GM18507 (cell line): Measurements from ENCODE around the gene ATP5F1B.
"Not testable (repeated sequence)": the region's sequence is repeated elsewhere in the genome, so short reads cannot be mapped to it uniquely, and the experiment has no call there.

Experiments
- DNase-seq: peaks from one replicate; pipeline ENCODE4 v3.0.0; 2011; ENCODE audit warnings: low read depth; ENCODE audit not compliant: insufficient read length; ENCODE audit errors: extremely low spot score
- FAIRE-seq: peaks from 2 replicates; lab custom pipeline; 2011; peaks lifted over from hg19 to GRCh38; lab: Jason Lieb, UNC

The ATP5F1B gene

GRCh38 chr12:56657416-56658379, 11.9 kb upstream of the ATP5F1B start:
- peak; percentile 51 for FAIRE-seq

DNA sequence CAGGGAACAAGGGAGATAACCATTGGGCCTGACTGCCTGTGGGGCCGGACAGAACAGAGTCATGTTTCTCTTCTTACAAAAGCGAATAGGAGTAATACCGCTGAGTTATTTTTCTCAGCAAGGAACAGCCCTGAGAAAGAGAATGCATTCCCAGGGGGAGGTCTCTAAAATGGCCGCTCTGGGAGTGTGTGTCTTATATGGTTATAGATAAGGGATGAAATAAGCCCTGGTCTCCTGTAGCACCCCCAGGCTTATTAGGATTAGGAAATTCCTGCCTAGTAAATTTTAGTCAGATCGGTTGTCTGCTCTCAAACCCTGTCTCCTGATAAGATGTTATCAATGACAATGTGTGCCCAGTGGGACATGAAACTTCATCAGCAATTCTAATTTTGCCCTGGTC, 8.0 kb upstream of the ATP5F1B start:
- not testable (repeated sequence) for FAIRE-seq, DNase-seq

More at GRCh38 chr12:56657416-56658379, 11.9 kb upstream of the ATP5F1B start:
- DNase-seq: no peak

DNA sequence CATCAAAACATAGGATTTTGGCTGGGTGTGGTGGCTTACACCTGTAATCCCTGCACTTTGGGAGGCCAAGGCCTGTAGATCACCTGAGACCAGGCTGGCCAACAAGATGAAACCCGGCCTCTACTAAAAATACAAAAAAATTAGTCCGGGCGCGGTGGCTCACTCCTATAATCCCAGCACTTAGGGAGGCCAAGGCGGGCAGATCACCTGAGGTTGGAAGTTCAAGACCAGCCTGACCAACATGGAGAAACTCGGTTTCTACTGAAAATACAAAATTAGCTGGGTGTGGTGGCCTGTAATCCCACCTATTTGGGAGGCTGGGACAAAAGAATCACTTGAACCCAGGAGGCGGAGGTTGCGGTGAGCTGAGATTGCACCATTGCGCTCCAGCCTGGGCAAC, 2.2 kb upstream of the ATP5F1B start:
- FAIRE-seq, DNase-seq: not testable (repeated sequence)

- DNase-seq (no peak), FAIRE-seq (no peak)
Observed at GRCh38 chr12:56645201-56645716, 525 bp downstream of the ATP5F1B start.

DNA sequence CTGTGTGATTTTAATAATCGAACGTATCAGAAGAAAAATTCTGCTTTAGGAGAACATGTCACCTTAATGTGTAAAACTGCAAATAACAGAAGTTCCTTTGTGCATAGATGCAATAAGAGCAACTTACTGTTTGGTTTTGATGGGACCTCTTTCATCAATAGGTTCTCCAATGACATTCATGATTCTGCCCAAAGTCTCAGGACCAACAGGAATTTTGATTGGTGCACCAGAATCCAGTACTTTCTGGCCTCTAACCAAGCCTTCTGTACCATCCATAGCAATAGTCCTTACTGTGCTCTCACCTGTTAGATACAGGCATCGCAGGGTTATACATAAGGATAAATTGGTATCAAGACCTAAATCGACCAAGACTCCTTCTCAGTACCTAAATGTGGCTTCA, 1.1 kb downstream of the ATP5F1B start:
- DNase-seq: no peak
- FAIRE-seq: no peak

GRCh38 chr12:56641219-56641618, 4.6 kb downstream of the ATP5F1B start:
- FAIRE-seq (no peak), DNase-seq (no peak)

DNA sequence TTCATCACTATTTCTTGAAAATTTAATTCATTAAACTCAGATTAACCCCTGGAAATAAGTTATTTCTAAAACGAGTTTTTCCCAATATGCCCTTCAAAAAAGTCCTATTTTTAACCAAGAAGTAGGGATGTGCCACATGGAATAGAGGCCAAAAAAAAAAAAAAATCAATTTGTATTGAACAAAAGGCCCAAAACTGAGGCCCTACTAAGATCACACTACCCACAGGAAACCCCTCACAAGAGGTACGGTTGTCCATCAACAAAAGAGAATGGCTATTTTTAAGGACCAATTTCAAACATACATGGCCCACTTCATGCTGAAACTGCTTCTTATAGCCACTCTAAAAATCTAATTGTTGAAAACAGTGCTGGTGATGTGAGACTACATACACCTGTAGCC, 8.2 kb downstream of the ATP5F1B start:
- no peak for DNase-seq
- no peak for FAIRE-seq

DNA sequence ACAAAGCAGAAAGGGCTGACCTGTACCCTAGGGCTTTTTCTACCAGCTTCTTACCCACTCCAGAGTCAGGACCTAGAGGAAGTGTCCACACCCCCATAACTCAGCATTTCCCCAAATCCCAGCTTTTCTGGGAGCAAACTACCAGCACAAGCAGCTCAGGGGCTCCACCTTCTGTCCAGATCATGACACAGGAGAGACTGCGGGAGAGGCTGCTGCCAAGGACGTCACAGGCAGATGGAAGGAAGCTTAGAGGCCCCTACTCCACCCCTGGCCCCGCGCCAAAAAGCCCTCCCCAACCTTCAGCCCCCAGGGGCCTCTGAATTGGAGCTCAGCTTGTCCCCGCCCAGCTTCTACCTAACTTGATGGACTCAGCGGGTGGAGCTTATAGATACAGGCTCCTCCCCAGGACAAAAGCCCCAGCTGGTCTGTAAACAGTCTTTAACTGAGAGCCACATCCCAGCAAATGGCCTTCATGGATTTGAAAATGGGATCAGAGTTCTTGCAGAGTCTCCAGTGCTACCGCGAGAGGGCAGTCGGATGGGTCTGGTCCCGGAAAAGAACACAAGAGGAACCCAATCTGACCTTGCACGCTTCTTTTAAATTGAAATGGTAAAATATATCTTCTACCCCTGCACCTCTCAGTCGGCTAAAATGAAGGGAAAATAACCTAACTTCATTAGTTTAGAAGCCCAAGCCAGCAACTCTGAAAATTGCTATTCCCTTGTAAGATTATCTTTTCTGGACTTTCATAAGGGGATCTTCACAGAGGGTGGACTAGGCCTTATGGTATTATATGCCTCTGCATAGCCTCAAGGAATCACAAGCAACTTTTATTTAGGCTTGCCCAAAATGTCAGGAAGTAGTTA, 8.9 kb downstream of the ATP5F1B start:
- FAIRE-seq (peak; percentile 87), DNase-seq (peak; percentile 76)

- no peak for DNase-seq
- FAIRE-seq: peak; percentile 92
Observed at GRCh38 chr12:56635806-56636674, 9.7 kb downstream of the ATP5F1B start.

- peak; percentile 54 for DNase-seq
- FAIRE-seq: peak; percentile 78
Observed at GRCh38 chr12:56634837-56635791, 10.7 kb downstream of the ATP5F1B start.

- FAIRE-seq (peak; percentile 50), DNase-seq (no peak)
Observed at GRCh38 chr12:56634242-56634836, 11.4 kb downstream of the ATP5F1B start.

DNA sequence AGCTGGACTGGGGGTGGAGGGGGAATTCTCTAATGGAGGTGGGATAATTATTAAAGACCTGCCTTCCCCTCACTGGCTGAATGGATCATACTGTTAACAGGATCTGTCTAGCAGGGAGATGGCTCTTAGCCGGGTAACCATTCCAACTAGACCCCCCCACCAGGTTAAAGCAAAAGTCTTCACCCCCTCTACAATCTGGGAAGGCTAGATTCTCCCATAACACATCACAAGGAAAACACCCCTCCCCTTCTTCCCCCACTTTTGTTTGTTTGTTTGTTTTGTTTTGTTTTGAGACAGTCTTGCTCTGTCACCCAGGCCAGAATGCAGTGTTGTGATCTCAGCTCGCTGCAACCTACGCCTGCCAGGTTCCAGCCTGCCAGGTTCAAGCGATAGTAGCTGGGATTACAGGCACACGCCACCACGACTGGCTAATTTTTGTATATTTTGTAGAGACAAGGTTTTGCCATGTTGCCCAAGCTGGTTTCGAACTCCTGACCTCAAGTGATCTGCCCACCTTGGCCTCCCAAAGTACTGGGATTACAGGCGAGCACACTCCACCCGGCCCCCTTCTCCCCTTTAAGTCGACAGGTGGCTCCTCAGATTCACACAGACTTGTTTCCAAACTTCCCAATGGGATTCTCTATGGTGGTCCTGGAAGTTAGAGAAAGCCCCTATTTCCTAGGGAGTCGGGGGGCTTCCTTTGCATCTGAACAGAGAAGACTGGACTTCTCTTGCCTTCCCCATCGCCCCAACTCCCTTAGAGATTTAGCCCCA, 12.1 kb downstream of the ATP5F1B start:
- FAIRE-seq (no peak), DNase-seq (no peak)

DNA sequence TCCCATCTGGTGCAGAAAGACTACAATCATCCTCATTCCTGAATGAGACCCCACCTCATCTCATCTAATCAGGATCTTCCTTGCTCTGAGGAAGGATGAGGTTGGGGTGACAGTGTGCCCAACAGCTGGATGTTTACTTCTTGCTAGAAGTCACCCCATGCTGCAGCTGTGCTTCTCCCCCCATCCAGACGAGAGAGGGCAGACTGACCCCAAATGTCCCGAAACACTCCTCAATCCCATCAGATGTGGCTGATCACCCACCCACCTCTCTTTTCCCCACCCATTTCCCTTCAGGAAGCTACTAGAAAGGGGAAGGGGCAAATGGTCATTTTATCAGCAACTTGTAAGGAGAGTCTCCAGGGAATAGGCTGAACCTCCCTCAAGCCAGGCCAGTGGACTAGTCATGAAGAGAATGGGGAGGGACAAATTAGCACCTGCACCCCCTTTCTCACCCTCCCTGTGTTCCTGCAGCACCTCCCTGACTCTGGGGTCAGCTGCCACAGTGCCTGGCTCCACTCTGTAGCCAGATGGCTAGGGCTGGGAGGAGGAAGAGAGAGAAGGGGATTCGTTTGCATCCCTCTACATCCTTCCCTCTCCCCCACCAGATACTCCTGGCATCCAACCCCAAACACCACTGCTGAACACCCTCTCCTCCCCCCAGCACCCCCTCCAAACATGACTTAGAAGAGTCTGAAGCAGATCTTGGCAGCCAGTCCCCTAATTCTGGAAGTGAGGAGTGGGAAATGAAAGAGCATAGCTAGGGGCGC, 12.9 kb downstream of the ATP5F1B start:
- DNase-seq: no peak
- FAIRE-seq: no peak

DNA sequence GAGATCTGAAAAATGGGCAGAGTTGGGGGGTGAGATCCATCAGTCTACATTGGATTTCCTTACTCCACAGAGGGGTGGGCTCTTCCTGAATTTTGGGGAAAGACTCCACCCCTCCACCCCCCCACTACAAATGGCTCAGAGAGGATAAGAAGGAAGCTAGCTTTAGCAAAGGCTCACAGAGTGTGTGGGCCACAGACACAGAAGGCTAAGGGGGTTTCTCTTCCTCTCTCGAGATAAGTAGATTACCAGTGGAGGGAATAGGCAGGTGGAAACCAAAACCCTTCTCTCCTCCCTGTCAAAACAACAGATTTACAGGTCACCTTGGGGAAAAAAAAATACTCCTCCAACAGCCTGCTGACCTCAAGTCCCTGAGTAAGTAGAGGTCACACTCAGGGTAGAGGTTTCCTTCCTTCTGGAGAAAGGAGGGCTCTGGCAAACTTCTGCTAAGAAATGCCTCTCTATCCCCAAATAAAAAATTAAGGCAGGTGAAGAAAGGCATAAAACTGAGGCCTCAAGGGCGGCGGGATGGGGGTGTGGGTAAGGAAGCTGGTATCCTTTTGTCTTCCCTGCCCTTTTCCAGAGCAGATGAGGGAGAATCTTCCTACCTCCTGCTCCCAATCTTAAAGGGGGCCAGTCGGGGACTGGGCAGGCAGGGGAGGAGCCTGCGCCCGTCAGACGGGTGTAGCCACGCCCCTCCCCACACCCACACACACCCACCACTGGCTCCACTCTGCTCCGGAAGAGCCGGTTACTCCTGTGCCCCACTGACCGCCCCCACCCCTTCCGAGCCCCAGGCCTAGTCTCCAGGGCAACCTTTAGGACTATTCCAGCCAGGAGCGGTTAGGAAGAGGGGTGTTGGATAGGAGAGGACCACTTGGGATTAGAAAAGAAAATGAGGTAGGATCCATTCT, 13.7 kb downstream of the ATP5F1B start:
- DNase-seq (no peak), FAIRE-seq (peak; percentile 77)

DNA sequence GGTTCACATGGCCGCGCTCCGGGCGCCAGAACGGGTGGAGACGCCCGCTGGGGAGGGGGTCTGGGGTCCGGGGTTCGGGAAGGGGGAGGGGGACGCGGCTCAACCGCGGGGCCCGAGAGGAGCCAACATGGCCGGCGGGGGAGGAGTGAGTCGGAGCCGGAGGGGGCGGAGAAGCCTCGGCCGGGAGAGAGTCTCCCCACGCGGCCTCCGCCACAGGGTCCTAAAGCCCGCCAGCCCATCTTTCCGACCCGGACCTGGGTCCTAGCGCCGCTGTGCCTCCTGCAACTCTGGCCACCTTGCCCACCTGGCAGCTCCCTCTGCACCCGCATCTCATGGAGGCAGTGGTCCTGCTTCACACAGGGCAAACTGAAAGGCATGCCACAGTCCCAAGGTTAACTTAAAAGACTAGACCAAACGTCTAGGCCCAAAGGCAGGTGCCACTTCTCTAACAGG, 15.6 kb downstream of the ATP5F1B start, which contains the start of gene BAZ2A:
Gene BAZ2A (minus strand): TSS at position 147 of the 453 bp plus-strand sequence. CDS start 12,796 bp downstream, outside the sequence.
- peak; percentile 78 for DNase-seq

More for the DNA sequence above, 15.6 kb downstream of the ATP5F1B start, which contains the start of gene BAZ2A:
- peak; percentile 75 for FAIRE-seq
